Measurements from ENCODE around the gene RASL10B.

DNA sequence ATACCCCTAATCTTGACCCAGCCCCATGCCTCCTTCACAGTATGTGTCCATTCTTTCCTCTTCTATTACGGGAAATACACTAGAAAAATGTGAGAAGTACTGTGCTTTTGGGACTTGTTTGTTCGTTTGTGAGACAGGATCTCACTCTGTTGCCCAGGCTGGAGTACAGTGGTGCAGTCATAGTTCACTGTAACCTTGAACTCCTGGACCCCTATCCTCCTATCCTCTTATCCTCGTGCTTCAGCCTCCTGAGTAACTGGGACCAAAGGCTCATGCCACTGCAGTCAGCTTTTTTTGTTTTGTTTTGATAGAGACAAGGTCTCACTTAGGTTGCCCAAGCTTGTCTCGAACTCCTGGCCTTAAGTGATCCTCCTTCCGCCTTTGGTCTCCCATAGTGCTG lies 29.9 kb upstream of the RASL10B start:
- TF ChIP-seq JUN (CRISPR knock-in tag; IDR thresholded peaks at IDR 0.05) (no peak), ATF1 (CRISPR knock-in tag; IDR thresholded peaks at IDR 0.05) (no peak), CTCF (IDR thresholded peaks at IDR 0.05) (no peak)
- TF ChIP-seq, protein P1, sequence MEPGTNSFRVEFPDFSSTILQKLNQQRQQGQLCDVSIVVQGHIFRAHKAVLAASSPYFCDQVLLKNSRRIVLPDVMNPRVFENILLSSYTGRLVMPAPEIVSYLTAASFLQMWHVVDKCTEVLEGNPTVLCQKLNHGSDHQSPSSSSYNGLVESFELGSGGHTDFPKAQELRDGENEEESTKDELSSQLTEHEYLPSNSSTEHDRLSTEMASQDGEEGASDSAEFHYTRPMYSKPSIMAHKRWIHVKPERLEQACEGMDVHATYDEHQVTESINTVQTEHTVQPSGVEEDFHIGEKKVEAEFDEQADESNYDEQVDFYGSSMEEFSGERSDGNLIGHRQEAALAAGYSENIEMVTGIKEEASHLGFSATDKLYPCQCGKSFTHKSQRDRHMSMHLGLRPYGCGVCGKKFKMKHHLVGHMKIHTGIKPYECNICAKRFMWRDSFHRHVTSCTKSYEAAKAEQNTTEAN (CRISPR knock-in tag; IDR thresholded peaks at IDR 0.05): no peak
